Breast epithelium (tissue), 4 donors: ENCODE measurements around the gene SORCS3. TPM values are rescaled to one million over a fixed set of nuclear protein-coding genes. Genes with fewer than 3 reads are reported as not detected.

Experiments used
- DNase-seq, 2 donors: peaks; one replicate each; pipeline ENCODE4 v3.0.0-alpha.2; 2019; ENCODE audit warnings: low spot score in 2 of 2
- H3K27ac ChIP-seq, 2 donors: fragments of 200-600 bp; sonication (generic) in 1 of 2; one replicate each; pipeline ENCODE4 v1.5.1; 2016 to 2019; ENCODE audit warnings: mild to moderate bottlenecking in 1 of 2
- H3K27me3 ChIP-seq, 2 donors: fragments of 200-600 bp; sonication (generic) in 1 of 2; one replicate each; pipeline versions ENCODE4 v1.5.1 to v1.6.0; 2017 to 2019; ENCODE audit warnings: control low read depth in 1 of 2, mild to moderate bottlenecking in 1 of 2
- H3K36me3 ChIP-seq: fragments of 200-600 bp; one replicate; pipeline ENCODE4 v1.5.1; 2019
- H3K4me1 ChIP-seq, 2 donors: fragments of 200-600 bp; sonication (generic); one replicate each; pipeline ENCODE4 v1.5.1; 2016 to 2019; ENCODE audit warnings: control low read depth in 1 of 2
- H3K4me3 ChIP-seq, 3 donors: fragments of 200-600 bp; sonication (generic); 1 replicate in 2 of 3; 2 replicates in 1 of 3; pipeline ENCODE4 v1.5.1; 2016 to 2019; ENCODE audit warnings: mild to moderate bottlenecking in 3 of 3, moderate library complexity in 2 of 3
- H3K9me3 ChIP-seq, 2 donors: fragments of 200-600 bp; sonication (generic) in 1 of 2; one replicate each; pipeline ENCODE4 v1.5.1; 2016 to 2019; ENCODE audit warnings: control low read depth in 1 of 2
- CTCF ChIP-seq, 3 donors: fragments of 450-650 bp; IDR thresholded peaks; one replicate each; pipeline ENCODE4 v1.5.1; 2016 to 2017; ENCODE audit warnings: antibody characterized with exemption in 3 of 3, mild to moderate bottlenecking in 3 of 3, moderate library complexity in 3 of 3
- POLR2A ChIP-seq: fragments of 450-650 bp; IDR thresholded peaks from one replicate; pipeline ENCODE4 v1.6.1; 2016; ENCODE audit warnings: antibody characterized with exemption, mild to moderate bottlenecking, moderate library complexity
- POLR2AphosphoS5 ChIP-seq, 3 donors: sonication (generic); formaldehyde crosslinking; IDR thresholded peaks; one replicate each; pipeline ENCODE4 v1.6.1; 2017; ENCODE audit warnings: antibody characterized with exemption in 3 of 3
- intact Hi-C: fragments of 100-400 bp; cut with DNase I; formaldehyde crosslinking; loops from one replicate; pipeline ENCODE4 v1.15.1; 2023; ENCODE audit warnings: low total_unique reads
- total RNA-seq, 3 donors: library from RNA; depleted of rRNA; stranded (reverse); fragments of >200 nt; gene quantifications; one replicate each; pipeline ENCODE4 v1.1.0, GENCODE V29; 2016

Gene SORCS3
- total RNA-seq, 3 donors from 2014 or later: under 0.01 to 0.16 TPM; not detected in 1

GRCh38 chr10:105001269-105001668, 360.2 kb downstream of the SORCS3 start:
- DNase-seq: no peak
- intact Hi-C loops: no loop called here
- Histone ChIP-seq H3K27ac (no peak overlapping the region), H3K27me3 (no peaks in the 10 kb centered on the region), H3K4me3 (no peak overlapping the region), H3K9me3 (no peaks in the 10 kb centered on the region), H3K36me3 (no peaks in the 10 kb centered on the region), H3K4me1 (no peaks in the 10 kb centered on the region)
- no peak for TF ChIP-seq POLR2A
- no peak for TF ChIP-seq POLR2AphosphoS5 (IDR thresholded peaks at IDR 0.05)
- no peak for TF ChIP-seq CTCF (IDR thresholded peaks at IDR 0.05)

- H3K36me3 ChIP-seq: no peaks in the 10 kb centered on the region
- no peak overlapping the region for H3K27ac ChIP-seq
- no peaks in the 10 kb centered on the region for H3K27me3 ChIP-seq
- intact Hi-C loops: no loop called here
- H3K4me3 ChIP-seq: no peak overlapping the region
- no peaks in the 10 kb centered on the region for H3K4me1 ChIP-seq
- H3K9me3 ChIP-seq: no peaks in the 10 kb centered on the region
- TF ChIP-seq POLR2A: no peak
- no peak for TF ChIP-seq POLR2AphosphoS5 (IDR thresholded peaks at IDR 0.05)
- no peak for TF ChIP-seq CTCF (IDR thresholded peaks at IDR 0.05)
- no peak for DNase-seq
Measured at GRCh38 chr10:105010411-105011121, 369.5 kb downstream of the SORCS3 start.

GRCh38 chr10:105017116-105017515, 376.0 kb downstream of the SORCS3 start:
- no peaks in the 10 kb centered on the region for H3K27me3 ChIP-seq
- TF ChIP-seq POLR2AphosphoS5 (IDR thresholded peaks at IDR 0.05) (no peak), POLR2A (no peak), CTCF (IDR thresholded peaks at IDR 0.05) (no peak)
- intact Hi-C loops: no loop called here
- H3K36me3 ChIP-seq: no peaks in the 10 kb centered on the region
- no peak overlapping the region for H3K4me3 ChIP-seq
- no peak overlapping the region for H3K27ac ChIP-seq
- no peaks in the 10 kb centered on the region for H3K4me1 ChIP-seq
- no peaks in the 10 kb centered on the region for H3K9me3 ChIP-seq
- no peak for DNase-seq

- intact Hi-C loops: no loop called here
- no peak for TF ChIP-seq CTCF (IDR thresholded peaks at IDR 0.05)
- no peak for TF ChIP-seq POLR2A
- TF ChIP-seq POLR2AphosphoS5 (IDR thresholded peaks at IDR 0.05): no peak
- H3K4me3 ChIP-seq: no peak overlapping the region
Measured at GRCh38 chr10:105017691-105018090, 376.6 kb downstream of the SORCS3 start.

GRCh38 chr10:105023211-105024111, 382.4 kb downstream of the SORCS3 start:
- no peaks in the 10 kb centered on the region for H3K4me1 ChIP-seq
- no peak for DNase-seq
- no peaks in the 10 kb centered on the region for H3K9me3 ChIP-seq
- TF ChIP-seq POLR2A: no peak
- no peak for TF ChIP-seq CTCF (IDR thresholded peaks at IDR 0.05)
- TF ChIP-seq POLR2AphosphoS5 (IDR thresholded peaks at IDR 0.05): no peak
- H3K36me3 ChIP-seq: no peaks in the 10 kb centered on the region
- H3K27me3 ChIP-seq: no peaks in the 10 kb centered on the region
- intact Hi-C loops: loop anchor here (10.0 kb wide), 1 partner anchor 1541 kb away; no protein-coding TSS in a partner anchor
- H3K4me3 ChIP-seq: no peak overlapping the region
- H3K27ac ChIP-seq: no peak overlapping the region

More at GRCh38 chr10:105017691-105018090, 376.6 kb downstream of the SORCS3 start:
- Histone ChIP-seq H3K9me3 (no peaks in the 10 kb centered on the region), H3K36me3 (no peaks in the 10 kb centered on the region), H3K27me3 (no peaks in the 10 kb centered on the region), H3K4me1 (no peaks in the 10 kb centered on the region), H3K27ac (no peak overlapping the region)
- no peak for DNase-seq
